ENCODE data around the gene LHFPL3.

Gene LHFPL3

GRCh38 chr7:104775531-104775930, 447.1 kb downstream of the LHFPL3 start:
- TF ChIP-seq CTCF (IDR thresholded peaks at IDR 0.05) (no peak), ZFX (IDR thresholded peaks at IDR 0.05; ENCODE audit: borderline replicate concordance) (no peak)
- H3K27ac ChIP-seq = no peak overlapping the region

DNA sequence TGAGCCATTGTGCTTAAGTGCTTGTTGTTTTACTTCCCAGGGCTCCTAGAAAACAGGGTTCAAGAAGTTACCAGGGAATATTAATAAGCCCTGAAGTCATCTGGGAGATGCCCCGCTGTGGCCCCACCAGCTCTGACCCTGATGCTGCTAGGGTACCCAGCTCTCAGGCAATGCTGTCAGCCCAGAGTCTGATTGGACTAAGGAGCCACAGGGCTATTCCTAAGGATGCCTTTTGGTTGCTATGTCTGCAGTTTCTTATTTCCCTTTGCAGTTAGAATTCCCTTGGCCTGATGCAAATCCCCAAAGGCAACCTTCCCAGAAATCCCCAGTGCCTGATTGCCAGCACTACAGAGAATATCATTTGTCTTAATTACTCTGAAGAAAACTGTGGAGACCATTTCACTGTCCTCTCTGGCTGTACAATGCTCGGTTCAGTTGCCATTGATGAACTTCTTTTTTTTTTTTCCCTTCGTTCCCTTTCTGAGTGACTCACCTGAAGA, 448.9 kb downstream of the LHFPL3 start:
- TF ChIP-seq ZFX (IDR thresholded peaks at IDR 0.05; ENCODE audit: borderline replicate concordance) = no peak

DNA sequence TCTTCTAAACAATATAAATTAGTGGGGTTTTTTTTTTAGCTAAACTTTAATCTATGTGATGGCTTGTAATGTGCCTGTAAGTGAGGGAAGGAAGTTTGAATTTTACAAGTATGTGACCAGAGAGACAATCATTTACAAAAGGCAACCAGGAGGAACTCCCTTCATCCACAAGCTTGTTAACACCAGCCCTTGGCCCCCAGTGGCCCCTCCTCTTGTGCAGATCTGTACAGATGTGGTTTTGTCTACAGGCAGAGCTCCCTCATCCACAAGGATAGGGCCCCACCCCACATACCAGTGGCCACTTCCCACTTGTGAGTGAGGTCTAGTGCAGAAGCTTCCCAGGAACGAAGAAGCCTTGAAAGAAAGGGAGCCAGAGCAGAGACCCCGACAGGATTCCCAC, 451.5 kb downstream of the LHFPL3 start:
- H3K27ac ChIP-seq = no peak overlapping the region
- no peak for TF ChIP-seq ZFX (IDR thresholded peaks at IDR 0.05; ENCODE audit: borderline replicate concordance)
- TF ChIP-seq CTCF (IDR thresholded peaks at IDR 0.05) = no peak

More for the DNA sequence above, 448.9 kb downstream of the LHFPL3 start:
- no peak overlapping the region for H3K27ac ChIP-seq

DNA sequence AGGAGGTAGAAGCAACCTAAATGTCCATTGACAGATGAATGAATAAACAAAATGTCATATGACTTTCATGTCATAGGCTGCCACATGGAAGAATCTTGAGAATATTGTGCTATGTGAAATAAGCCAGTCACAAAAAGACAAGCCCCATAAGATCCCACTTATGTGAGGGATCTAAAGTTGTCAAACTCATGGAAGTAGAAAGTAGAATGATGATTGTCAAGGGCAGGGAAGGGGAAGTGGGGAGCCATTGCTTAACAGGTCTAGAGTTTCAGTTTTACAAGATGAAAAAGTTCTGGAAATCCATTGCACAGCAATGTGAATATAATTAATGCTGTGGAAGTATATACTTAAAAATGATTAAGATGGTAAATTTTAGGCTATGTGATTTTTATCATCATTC, 456.3 kb downstream of the LHFPL3 start:
- TF ChIP-seq CTCF (IDR thresholded peaks at IDR 0.05) = no peak
- no peak for TF ChIP-seq ZFX (IDR thresholded peaks at IDR 0.05; ENCODE audit: borderline replicate concordance)
- no peak overlapping the region for H3K27ac ChIP-seq

- H3K27ac ChIP-seq = no peak overlapping the region
- no peak for TF ChIP-seq ZFX (IDR thresholded peaks at IDR 0.05; ENCODE audit: borderline replicate concordance)
- no peak for TF ChIP-seq CTCF (IDR thresholded peaks at IDR 0.05)
Measured at GRCh38 chr7:104789780-104790179, 461.4 kb downstream of the LHFPL3 start.

DNA sequence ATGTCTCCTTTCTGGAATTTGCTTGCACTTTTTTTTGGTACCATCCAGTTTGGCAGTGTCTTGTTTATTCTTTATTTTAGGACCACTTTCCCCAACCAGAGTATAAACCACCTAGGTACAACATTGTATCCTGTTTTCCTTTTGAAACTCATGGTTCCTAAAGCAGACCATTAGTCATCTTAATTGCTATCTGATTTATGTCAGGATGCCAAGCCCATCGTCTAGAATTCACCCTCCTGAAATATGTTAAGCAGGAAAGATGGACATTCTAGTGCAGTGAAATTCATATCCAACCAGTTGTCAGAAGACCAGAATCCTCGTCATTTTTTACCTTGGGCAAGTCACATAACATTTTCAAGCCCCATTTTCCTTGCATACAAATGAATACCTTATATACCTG, 462.0 kb downstream of the LHFPL3 start:
- H3K27ac ChIP-seq = no peak overlapping the region
- TF ChIP-seq CTCF (IDR thresholded peaks at IDR 0.05) (no peak), ZFX (IDR thresholded peaks at IDR 0.05; ENCODE audit: borderline replicate concordance) (no peak)

DNA sequence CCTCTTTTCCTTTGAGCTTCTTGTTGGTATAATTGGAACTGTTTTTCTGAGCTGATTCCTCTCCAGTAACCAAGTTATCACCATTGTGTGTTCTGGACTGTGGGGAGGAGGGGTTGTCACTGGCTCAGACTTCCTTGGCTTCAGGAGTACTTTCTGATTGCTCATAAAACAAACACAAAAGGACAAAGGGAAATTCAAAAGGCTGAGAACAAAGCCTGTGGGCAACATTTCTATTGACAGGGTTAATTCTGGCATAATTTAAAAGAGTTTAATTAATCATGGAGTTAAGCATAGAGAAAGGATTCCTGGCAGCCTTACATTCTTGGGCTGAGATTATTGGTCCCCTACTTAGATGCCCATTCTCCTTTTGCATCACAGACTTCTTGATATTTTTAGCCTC, 462.7 kb downstream of the LHFPL3 start:
- H3K27ac ChIP-seq = no peak overlapping the region
- TF ChIP-seq CTCF (IDR thresholded peaks at IDR 0.05) (no peak), ZFX (IDR thresholded peaks at IDR 0.05; ENCODE audit: borderline replicate concordance) (no peak)

- TF ChIP-seq CTCF (IDR thresholded peaks at IDR 0.05) = no peak
- TF ChIP-seq ZFX (IDR thresholded peaks at IDR 0.05; ENCODE audit: borderline replicate concordance) = no peak
- H3K27ac ChIP-seq = no peak overlapping the region
Measured at GRCh38 chr7:104793066-104793465, 464.7 kb downstream of the LHFPL3 start.
